Measurements from ENCODE around the gene SLC10A7. TPM values are rescaled to one million over a fixed set of nuclear protein-coding genes. Genes with fewer than 3 reads are reported as not detected.

SLC10A7 gene
- total RNA-seq, 1 donor from 2014 or later, result 23.5 TPM

- Histone ChIP-seq H3K27ac (no peak overlapping the region), H3K4me1 (no peaks in the 10 kb centered on the region), H3K36me3 (no peaks in the 10 kb centered on the region), H3K27me3 (ENCODE audit: low read depth) (no peaks in the 10 kb centered on the region), H3K4me3 (no peak overlapping the region), H3K9me3 (no peaks in the 10 kb centered on the region)
- ATAC-seq (no peak), DNase-seq (no peak)
- TF ChIP-seq CTCF (IDR thresholded peaks at IDR 0.05), result no peak
- intact Hi-C loops (cut with DNase I), result no loop called here
These were observed 123.3 kb downstream of the SLC10A7 start for GRCh38 chr4:146398404-146398803.

GRCh38 chr4:146389561-146389960 is 132.2 kb downstream of the SLC10A7 start:
- ATAC-seq (no peak), DNase-seq (no peak)

GRCh38 chr4:146382194-146382593 is 139.5 kb downstream of the SLC10A7 start:
- no peak overlapping the region for H3K4me3 ChIP-seq
- H3K4me1 ChIP-seq, result no peaks in the 10 kb centered on the region
- H3K36me3 ChIP-seq, result no peaks in the 10 kb centered on the region
- DNase-seq (no peak), ATAC-seq (no peak)
- no peak overlapping the region for H3K27ac ChIP-seq
- no peaks in the 10 kb centered on the region for H3K27me3 ChIP-seq (ENCODE audit: low read depth)
- no peak for TF ChIP-seq CTCF (IDR thresholded peaks at IDR 0.05)
- intact Hi-C loops (cut with DNase I), result no loop called here
- H3K9me3 ChIP-seq, result no peaks in the 10 kb centered on the region

More at GRCh38 chr4:146389561-146389960, 132.2 kb downstream of the SLC10A7 start:
- no peaks in the 10 kb centered on the region for H3K36me3 ChIP-seq
- no peaks in the 10 kb centered on the region for H3K27me3 ChIP-seq (ENCODE audit: low read depth)
- intact Hi-C loops (cut with DNase I), result no loop called here
- H3K4me3 ChIP-seq, result no peak overlapping the region
- H3K4me1 ChIP-seq, result no peaks in the 10 kb centered on the region
- H3K27ac ChIP-seq, result no peak overlapping the region
- H3K9me3 ChIP-seq, result no peaks in the 10 kb centered on the region
- no peak for TF ChIP-seq CTCF (IDR thresholded peaks at IDR 0.05)

- Histone ChIP-seq H3K27me3 (ENCODE audit: low read depth) (no peaks in the 10 kb centered on the region), H3K27ac (no peak overlapping the region), H3K36me3 (no peaks in the 10 kb centered on the region), H3K4me3 (no peak overlapping the region), H3K9me3 (no peaks in the 10 kb centered on the region), H3K4me1 (no peaks in the 10 kb centered on the region)
- no peak for TF ChIP-seq CTCF (IDR thresholded peaks at IDR 0.05)
- DNase-seq, result no peak
- intact Hi-C loops (cut with DNase I), result no loop called here
- ATAC-seq, result no peak
These were observed 140.4 kb downstream of the SLC10A7 start for GRCh38 chr4:146381263-146381872.

GRCh38 chr4:146379744-146380143 is 142.0 kb downstream of the SLC10A7 start:
- Histone ChIP-seq H3K36me3 (no peaks in the 10 kb centered on the region), H3K4me3 (no peak overlapping the region), H3K27me3 (ENCODE audit: low read depth) (no peaks in the 10 kb centered on the region), H3K4me1 (no peaks in the 10 kb centered on the region), H3K9me3 (no peaks in the 10 kb centered on the region), H3K27ac (no peak overlapping the region)
- no peak for ATAC-seq
- TF ChIP-seq CTCF (IDR thresholded peaks at IDR 0.05), result no peak
- intact Hi-C loops (cut with DNase I), result no loop called here
- DNase-seq, result no peak
